Non-pigmented ciliary epithelial cell (primary cell): ENCODE results near the gene CNTN1.

Experiments used
- DNase-seq: peaks from one replicate; pipeline ENCODE4 v3.0.0-alpha.2; 2010; ENCODE audit warnings: low read depth

CNTN1 gene

GRCh38 chr12:41120211-41120610, 428.0 kb downstream of the CNTN1 start:
- DNase-seq = no peak

GRCh38 chr12:41121374-41121773, 429.1 kb downstream of the CNTN1 start:
- DNase-seq = no peak
